OCI-LY7 (cell line): ENCODE data around the gene ZNF74. TPM values are rescaled to one million over a fixed set of nuclear protein-coding genes. Genes with fewer than 3 reads are reported as not detected.

Source experiments
- BruUV-seq: library from RNA; stranded (reverse); fragments of 400-500 nt; replicated peaks from 2 replicates; lab custom pipeline; 2021; lab: Mats Ljungman, UMichigan
- CTCF ChIA-PET: fragments of 300-600 bp; sonication (Branson Sonifier 250); formaldehyde crosslinking; loops from one replicate; lab custom pipeline; 2022; ENCODE audit warnings: antibody characterized with exemption; ENCODE audit not compliant: unreplicated experiment; lab: Charles Lee
- POLR2A ChIA-PET: fragments of 300-600 bp; sonication (Branson Sonifier 250); formaldehyde crosslinking; loops from one replicate; lab custom pipeline; 2022; ENCODE audit warnings: antibody characterized with exemption; lab: Charles Lee
- DNase-seq: peaks from one replicate; pipeline ENCODE4 v3.0.0-alpha.2; 2015; ENCODE audit warnings: low spot score
- H2AFZ ChIP-seq: fragments of 200-600 bp; sonication (generic), shearing (Covaris generic); 2 replicates; pipeline ENCODE4 v1.6.1; 2014; ENCODE audit warnings: mild to moderate bottlenecking, antibody characterized with exemption, low read length, moderate library complexity
- H3K27ac ChIP-seq: fragments of 200-600 bp; sonication (generic); 2 replicates; pipeline ENCODE4 v1.5.1; 2014; ENCODE audit warnings: mixed run types, low read depth, mild to moderate bottlenecking, moderate library complexity, low read length, inconsistent platforms; ENCODE audit not compliant: poor library complexity, severe bottlenecking
- H3K36me3 ChIP-seq: fragments of 200-600 bp; sonication (generic); 2 replicates; pipeline ENCODE4 v1.6.1; 2014; ENCODE audit warnings: mild to moderate bottlenecking, antibody characterized with exemption, low read length, moderate library complexity, mixed read lengths; ENCODE audit not compliant: insufficient read depth
- H3K4me1 ChIP-seq: fragments of 200-600 bp; sonication (generic); 2 replicates; pipeline ENCODE4 v1.5.1; 2014; ENCODE audit warnings: mild to moderate bottlenecking, low read length; ENCODE audit not compliant: insufficient read depth, poor library complexity, severe bottlenecking
- H3K4me2 ChIP-seq: fragments of 200-600 bp; sonication (generic); 2 replicates; pipeline ENCODE4 v1.6.1; 2014; ENCODE audit warnings: mild to moderate bottlenecking, low read length
- H3K4me3 ChIP-seq: fragments of 200-600 bp; sonication (generic); 2 replicates; pipeline ENCODE4 v1.5.1; 2014; ENCODE audit warnings: mild to moderate bottlenecking, low read depth, low read length; ENCODE audit not compliant: poor library complexity, severe bottlenecking
- H3K79me2 ChIP-seq: fragments of 200-600 bp; sonication (generic); 2 replicates; pipeline ENCODE4 v1.6.1; 2016; ENCODE audit warnings: low read depth, mild to moderate bottlenecking, low read length, moderate library complexity, mixed read lengths; ENCODE audit not compliant: insufficient read depth
- H3K9me2 ChIP-seq: fragments of 200-600 bp; sonication (generic); 2 replicates; pipeline ENCODE4 v1.6.1; 2016; ENCODE audit warnings: mild to moderate bottlenecking, low read length, mixed read lengths; ENCODE audit not compliant: insufficient read depth
- H3K9me3 ChIP-seq: fragments of 200-600 bp; sonication (generic); 2 replicates; pipeline ENCODE4 v1.6.1; 2014; ENCODE audit warnings: mild to moderate bottlenecking, mixed run types, low read length, mixed read lengths
- H4K20me1 ChIP-seq: fragments of 200-600 bp; sonication (generic); 2 replicates; pipeline ENCODE4 v1.6.1; 2014; ENCODE audit warnings: mild to moderate bottlenecking, antibody characterized with exemption, low read length, moderate library complexity, mixed read lengths; ENCODE audit not compliant: insufficient read depth
- EZH2phosphoT487 ChIP-seq: fragments of 200-600 bp; sonication (generic); IDR thresholded peaks from 2 replicates; pipeline ENCODE4 v1.6.1; 2018; ENCODE audit warnings: low read depth, borderline replicate concordance, mild to moderate bottlenecking, mixed run types, antibody characterized with exemption, low read length, moderate library complexity, mixed read lengths
- intact Hi-C: fragments of 100-400 bp; cut with micrococcal nuclease; formaldehyde crosslinking; loops from one replicate; pipeline ENCODE4 v1.10.0; 2022; ENCODE audit not compliant: unreplicated experiment
- total RNA-seq, 2 experiments: library from RNA; depleted of rRNA in 1 of 2; stranded (reverse); fragments of >200 nt in 1 of 2; shearing (Covaris generic) in 1 of 2; gene quantifications; 2 replicates each; pipeline ENCODE4 v1.2.3, GENCODE V29; 2014 to 2022
- TF ChIP-seq, protein P1 (sequence below): fragments of 200-600 bp; sonication (generic); conservative IDR thresholded peaks from 2 replicates; pipeline ENCODE4 v1.5.1; 2014; ENCODE audit warnings: mild to moderate bottlenecking, antibody characterized with exemption, low read length, moderate library complexity, mixed read lengths

ZNF74 gene
- total RNA-seq, 2 experiments from 2014 or later: not detected

DNA sequence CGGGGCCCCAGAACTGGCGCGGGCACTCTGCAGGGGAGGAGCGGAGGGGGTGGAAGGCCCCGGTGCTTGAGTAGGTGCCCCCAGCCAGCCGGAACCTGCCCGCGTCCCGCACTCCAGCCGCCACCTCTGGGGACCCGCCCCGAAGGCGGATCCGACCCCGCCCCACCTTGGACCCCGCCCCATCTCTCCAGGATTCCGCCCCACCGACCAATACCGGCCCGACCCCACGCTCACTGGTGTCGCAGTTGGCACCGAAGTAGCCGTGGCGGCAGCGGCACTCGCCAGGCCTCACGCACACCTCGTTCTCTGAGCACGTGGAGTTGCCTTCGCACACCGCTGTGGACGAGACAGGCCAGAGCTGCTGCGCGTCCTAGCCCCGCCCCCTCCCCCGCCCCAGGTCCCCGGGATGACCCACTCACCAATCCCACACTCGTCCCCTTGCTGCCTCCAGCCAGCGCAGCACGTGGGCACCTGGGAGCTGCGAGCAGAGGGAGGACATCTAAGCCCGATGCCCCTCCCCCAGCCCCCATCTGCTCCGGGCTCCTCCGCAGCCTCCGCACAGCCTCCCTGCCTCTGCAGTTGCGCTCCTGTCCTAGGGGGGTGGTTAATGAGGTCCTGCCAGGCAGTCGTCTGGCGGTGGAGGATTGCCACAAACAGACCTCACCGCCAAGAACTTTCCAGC lies 37.7 kb downstream of the ZNF74 start:
- ChIA-PET CTCF (no interaction called here), POLR2A (interaction anchor here (0.6 kb wide), 1 partner anchor 67 kb away, joined by 3 read pairs; no protein-coding TSS in a partner anchor)
- H3K9me3 ChIP-seq: no peaks in the 10 kb centered on the region
- H3K27ac ChIP-seq: no peak overlapping the region
- no peaks in the 10 kb centered on the region for H3K36me3 ChIP-seq
- intact Hi-C loops: no loop called here
- H3K4me1 ChIP-seq: peaks cover 4% of the 10 kb centered on the region
- BruUV-seq: no TSS peak
- TF ChIP-seq, protein P1, sequence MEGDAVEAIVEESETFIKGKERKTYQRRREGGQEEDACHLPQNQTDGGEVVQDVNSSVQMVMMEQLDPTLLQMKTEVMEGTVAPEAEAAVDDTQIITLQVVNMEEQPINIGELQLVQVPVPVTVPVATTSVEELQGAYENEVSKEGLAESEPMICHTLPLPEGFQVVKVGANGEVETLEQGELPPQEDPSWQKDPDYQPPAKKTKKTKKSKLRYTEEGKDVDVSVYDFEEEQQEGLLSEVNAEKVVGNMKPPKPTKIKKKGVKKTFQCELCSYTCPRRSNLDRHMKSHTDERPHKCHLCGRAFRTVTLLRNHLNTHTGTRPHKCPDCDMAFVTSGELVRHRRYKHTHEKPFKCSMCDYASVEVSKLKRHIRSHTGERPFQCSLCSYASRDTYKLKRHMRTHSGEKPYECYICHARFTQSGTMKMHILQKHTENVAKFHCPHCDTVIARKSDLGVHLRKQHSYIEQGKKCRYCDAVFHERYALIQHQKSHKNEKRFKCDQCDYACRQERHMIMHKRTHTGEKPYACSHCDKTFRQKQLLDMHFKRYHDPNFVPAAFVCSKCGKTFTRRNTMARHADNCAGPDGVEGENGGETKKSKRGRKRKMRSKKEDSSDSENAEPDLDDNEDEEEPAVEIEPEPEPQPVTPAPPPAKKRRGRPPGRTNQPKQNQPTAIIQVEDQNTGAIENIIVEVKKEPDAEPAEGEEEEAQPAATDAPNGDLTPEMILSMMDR: no peak
- no peak for TF ChIP-seq EZH2phosphoT487
- no peak for DNase-seq
- no peaks in the 10 kb centered on the region for H3K9me2 ChIP-seq
- H3K4me3 ChIP-seq: no peak overlapping the region
- H3K79me2 ChIP-seq: no peaks in the 10 kb centered on the region
- no peak overlapping the region for H3K4me2 ChIP-seq
- no peaks in the 10 kb centered on the region for H4K20me1 ChIP-seq
- H2AFZ ChIP-seq: no peak overlapping the region

DNA sequence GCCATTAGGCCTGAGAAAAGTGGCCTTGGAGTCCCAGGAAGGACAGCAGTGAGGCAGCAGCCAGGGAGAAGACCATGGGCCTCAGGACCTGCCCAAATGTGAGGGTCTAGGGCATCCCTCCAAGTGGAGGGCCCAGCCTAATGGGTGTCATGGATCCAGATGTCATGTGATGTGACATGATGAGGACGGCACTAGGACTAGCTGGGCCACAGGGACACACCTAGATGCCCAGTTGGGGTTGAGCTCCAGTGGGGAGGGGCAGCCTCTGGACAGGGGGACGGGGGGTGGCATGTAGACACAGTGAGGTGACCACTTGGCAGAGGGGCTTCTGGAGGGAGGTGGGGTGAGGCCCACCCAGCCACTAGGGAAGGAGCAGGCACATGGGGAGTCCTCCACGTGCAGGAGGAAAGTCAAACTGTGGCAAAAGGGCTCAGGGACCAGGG lies 38.3 kb downstream of the ZNF74 start:
- intact Hi-C loops: no loop called here
- no peak for TF ChIP-seq EZH2phosphoT487
- TF ChIP-seq, protein P1: no peak
- no peaks in the 10 kb centered on the region for H3K36me3 ChIP-seq
- H3K4me3 ChIP-seq: no peak overlapping the region
- H3K4me1 ChIP-seq: peaks cover 4% of the 10 kb centered on the region
- CTCF ChIA-PET: no interaction called here
- H3K27ac ChIP-seq: no peak overlapping the region
- H3K9me2 ChIP-seq: no peaks in the 10 kb centered on the region
- no peak overlapping the region for H2AFZ ChIP-seq
- POLR2A ChIA-PET: interaction anchor here (0.6 kb wide), 1 partner anchor 66 kb away, joined by 3 read pairs; no protein-coding TSS in a partner anchor
- no peak overlapping the region for H3K4me2 ChIP-seq
- no peaks in the 10 kb centered on the region for H3K9me3 ChIP-seq
- BruUV-seq: no TSS peak
- H3K79me2 ChIP-seq: no peaks in the 10 kb centered on the region
- DNase-seq: no peak
- H4K20me1 ChIP-seq: no peaks in the 10 kb centered on the region

DNA sequence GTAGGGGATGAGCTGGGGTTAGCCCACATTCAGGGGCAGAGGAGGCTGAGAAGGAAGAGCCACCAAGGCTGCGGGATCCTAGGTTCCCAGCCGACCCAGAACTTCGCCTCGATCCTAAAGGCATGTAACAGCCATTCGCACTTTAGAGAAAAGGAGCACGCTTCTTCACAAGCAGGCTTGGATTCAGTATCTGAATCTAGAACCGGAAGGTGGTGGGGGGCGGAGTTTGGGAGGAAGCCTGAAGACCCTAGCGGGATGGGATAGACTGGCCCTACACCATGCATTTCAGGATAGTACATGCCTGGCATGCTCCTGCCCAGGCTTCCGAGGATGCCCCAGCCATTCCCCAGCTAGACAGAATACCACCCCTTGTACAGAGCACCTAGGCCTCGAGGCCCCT lies 39.2 kb downstream of the ZNF74 start:
- TF ChIP-seq, protein P1: no peak
- no peak for TF ChIP-seq EZH2phosphoT487
- Histone ChIP-seq H3K9me2 (no peaks in the 10 kb centered on the region), H3K4me3 (no peak overlapping the region), H3K9me3 (no peaks in the 10 kb centered on the region), H3K27ac (no peak overlapping the region), H4K20me1 (no peaks in the 10 kb centered on the region), H3K79me2 (no peaks in the 10 kb centered on the region), H3K4me2 (no peak overlapping the region), H2AFZ (no peak overlapping the region), H3K4me1 (peaks cover 4% of the 10 kb centered on the region), H3K36me3 (no peaks in the 10 kb centered on the region)
- intact Hi-C loops: no loop called here
- no TSS peak for BruUV-seq
- no peak for DNase-seq
- ChIA-PET POLR2A (no interaction called here), CTCF (no interaction called here)
